ENCODE data around the gene GOLGA6D.

The GOLGA6D gene

GRCh38 chr15:75335705-75336355 lies 53.2 kb downstream of the GOLGA6D start, which contains the start of gene COMMD4:
Gene COMMD4 (plus strand): TSS chr15:75336063. CDS start chr15:75336090, 27 bp downstream.
- DNase-seq (ENCODE audit: low read depth in 1 of 2, low spot score in 1 of 2): peak; percentile 80 to 92
- peak within 1 kb of the TSS; percentile 75 for H3K27ac ChIP-seq (replicated peaks)
- H3K27me3 ChIP-seq (ENCODE audit: insufficient read depth, poor library complexity, severe bottlenecking): no peaks in the 10 kb centered on the region
- peak within 1 kb of the TSS; percentile 80 for H3K4me3 ChIP-seq (replicated peaks; ENCODE audit: insufficient read depth, low read length)
- peak; percentile 64 for TF ChIP-seq POLR2AphosphoS5 (IDR thresholded peaks at IDR 0.05; ENCODE audit: low read depth)
- TF ChIP-seq GABPA (IDR thresholded peaks at IDR 0.05; ENCODE audit: low read depth): peak; percentile 50
- no peak for TF ChIP-seq REST (IDR thresholded peaks at IDR 0.05; ENCODE audit: insufficient replicate concordance, low read depth)

DNA sequence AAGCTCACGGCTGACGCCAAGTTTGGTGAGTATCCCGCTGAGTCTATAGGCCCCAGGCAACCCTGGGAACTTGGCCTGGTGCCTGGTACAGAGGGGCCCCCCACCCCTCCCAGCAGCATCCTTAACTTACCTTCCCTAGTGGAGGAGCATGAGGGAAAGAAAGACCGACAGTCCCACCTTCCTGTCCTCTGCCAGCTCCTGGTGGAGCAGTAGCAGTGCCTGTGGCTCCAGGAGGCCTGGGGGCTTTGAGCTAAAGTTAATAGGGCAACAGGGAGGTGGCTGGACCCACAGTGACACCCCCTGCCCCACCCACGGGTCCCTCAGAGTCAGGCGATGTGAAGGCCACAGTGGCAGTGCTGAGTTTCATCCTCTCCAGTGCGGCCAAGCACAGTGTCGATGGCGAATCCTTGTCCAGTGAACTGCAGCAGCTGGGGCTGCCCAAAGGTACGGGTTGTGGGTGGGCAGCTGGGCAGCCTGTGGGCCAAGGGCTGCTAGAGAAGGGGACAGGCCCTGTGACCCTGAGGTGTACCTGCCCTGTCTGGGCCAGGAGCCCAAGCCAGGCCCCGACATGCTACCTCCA lies 56.1 kb downstream of the GOLGA6D start:
- no peak for DNase-seq (ENCODE audit: low read depth in 1 of 2, low spot score in 1 of 2)

GRCh38 chr15:75339531-75340240 lies 57.1 kb downstream of the GOLGA6D start:
- H3K27me3 ChIP-seq (ENCODE audit: insufficient read depth, poor library complexity, severe bottlenecking): no peaks in the 10 kb centered on the region
- no peak for DNase-seq (ENCODE audit: low read depth in 1 of 2, low spot score in 1 of 2)
- H3K27ac ChIP-seq (replicated peaks): no peak overlapping the region
- TF ChIP-seq POLR2AphosphoS5 (IDR thresholded peaks at IDR 0.05; ENCODE audit: low read depth): no peak
- TF ChIP-seq SPI1 (IDR thresholded peaks at IDR 0.05; ENCODE audit: borderline replicate concordance, low read depth): no peak
- TF ChIP-seq REST (IDR thresholded peaks at IDR 0.05; ENCODE audit: insufficient replicate concordance, low read depth): no peak
- no peak overlapping the region for H3K4me3 ChIP-seq (replicated peaks; ENCODE audit: insufficient read depth, low read length)

More for the DNA sequence above, 56.1 kb downstream of the GOLGA6D start:
- Histone ChIP-seq H3K4me3 (replicated peaks; ENCODE audit: insufficient read depth, low read length) (no peak overlapping the region), H3K27me3 (ENCODE audit: insufficient read depth, poor library complexity, severe bottlenecking) (no peaks in the 10 kb centered on the region), H3K27ac (replicated peaks) (no peak overlapping the region)
- TF ChIP-seq GABPA (IDR thresholded peaks at IDR 0.05; ENCODE audit: low read depth) (no peak), REST (IDR thresholded peaks at IDR 0.05; ENCODE audit: insufficient replicate concordance, low read depth) (no peak), SPI1 (IDR thresholded peaks at IDR 0.05; ENCODE audit: borderline replicate concordance, low read depth) (no peak), POLR2AphosphoS5 (IDR thresholded peaks at IDR 0.05; ENCODE audit: low read depth) (no peak)
- TF ChIP-seq, protein P1, sequence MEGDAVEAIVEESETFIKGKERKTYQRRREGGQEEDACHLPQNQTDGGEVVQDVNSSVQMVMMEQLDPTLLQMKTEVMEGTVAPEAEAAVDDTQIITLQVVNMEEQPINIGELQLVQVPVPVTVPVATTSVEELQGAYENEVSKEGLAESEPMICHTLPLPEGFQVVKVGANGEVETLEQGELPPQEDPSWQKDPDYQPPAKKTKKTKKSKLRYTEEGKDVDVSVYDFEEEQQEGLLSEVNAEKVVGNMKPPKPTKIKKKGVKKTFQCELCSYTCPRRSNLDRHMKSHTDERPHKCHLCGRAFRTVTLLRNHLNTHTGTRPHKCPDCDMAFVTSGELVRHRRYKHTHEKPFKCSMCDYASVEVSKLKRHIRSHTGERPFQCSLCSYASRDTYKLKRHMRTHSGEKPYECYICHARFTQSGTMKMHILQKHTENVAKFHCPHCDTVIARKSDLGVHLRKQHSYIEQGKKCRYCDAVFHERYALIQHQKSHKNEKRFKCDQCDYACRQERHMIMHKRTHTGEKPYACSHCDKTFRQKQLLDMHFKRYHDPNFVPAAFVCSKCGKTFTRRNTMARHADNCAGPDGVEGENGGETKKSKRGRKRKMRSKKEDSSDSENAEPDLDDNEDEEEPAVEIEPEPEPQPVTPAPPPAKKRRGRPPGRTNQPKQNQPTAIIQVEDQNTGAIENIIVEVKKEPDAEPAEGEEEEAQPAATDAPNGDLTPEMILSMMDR (IDR thresholded peaks at IDR 0.05; ENCODE audit: insufficient read depth, low read length): no peak
